Adrenal gland (tissue), 12 donors: ENCODE results near the gene USF1. TPM values are rescaled to one million over a fixed set of nuclear protein-coding genes. Genes with fewer than 3 reads are reported as not detected.

Experiments
- DNase-seq, 7 donors: peaks; one replicate each; pipeline ENCODE4 v3.0.0-alpha.2; 2019 to 2020
- H3K27ac ChIP-seq, 5 donors: fragments of 200-600 bp; sonication (generic) in 4 of 5; 1 replicate in 3 of 5; 2 replicates in 2 of 5; pipeline versions ENCODE4 v1.5.1 to v1.8.0; 2016 to 2020; ENCODE audit warnings: mild to moderate bottlenecking in 1 of 5
- H3K27me3 ChIP-seq: fragments of 200-600 bp; 2 replicates; pipeline ENCODE4 v1.8.0; 2021
- H3K36me3 ChIP-seq, 2 donors: fragments of 200-600 bp; replicated peaks in 1 of 2; 1 replicate in 1 of 2; 2 replicates in 1 of 2; pipeline versions ENCODE4 v1.5.1 to v1.8.0; 2018 to 2022
- H3K4me1 ChIP-seq, 2 donors: fragments of 200-600 bp; replicated peaks in 1 of 2; 1 replicate in 1 of 2; 2 replicates in 1 of 2; pipeline versions ENCODE4 v1.5.1 to v1.8.0; 2018 to 2021
- H3K4me3 ChIP-seq, 4 donors: fragments of 200-600 bp; sonication (generic) in 3 of 4; one replicate each; pipeline ENCODE4 v1.5.1; 2016 to 2018
- H3K9me3 ChIP-seq, 3 donors: fragments of 200-600 bp; sonication (generic) in 1 of 3; replicated peaks in 1 of 3; 1 replicate in 2 of 3; 2 replicates in 1 of 3; pipeline versions ENCODE4 v1.5.1 to v1.8.0; 2016 to 2021
- POLR2A ChIP-seq, 2 donors: fragments of 450-650 bp; IDR thresholded peaks; one replicate each; pipeline ENCODE4 v1.6.1; 2017; ENCODE audit warnings: antibody characterized with exemption in 2 of 2, mild to moderate bottlenecking in 2 of 2, moderate library complexity in 1 of 2
- WGBS, 4 donors: extraction: QIAGEN DNeasy Blood & Tissue Kit in 2 of 4; methylation state at CpG; one replicate each; pipeline versions ENCODE4 v1.1.5 to v1.1.7; 2013 to 2017; 5-methylcytosine and 5-hydroxymethylcytosine counted together
- intact Hi-C, 2 donors: fragments of 100-400 bp; cut with DNase I; formaldehyde crosslinking; loops; one replicate each; pipeline versions ENCODE4 v1.14.1 to v1.15.0; 2022 to 2023
- polyA plus RNA-seq, 3 donors: library from polyadenylated mRNA; stranded (reverse); fragments of 200-250 nt in 2 of 3; fragments of 350-450 nt in 1 of 3; fragmentation: Illumina TruSeq in 1 of 3; extraction: RNeasy Lipid Tissue Mini Kit (QIAGEN cat#74804) in 1 of 3; gene quantifications; one replicate each; pipeline ENCODE4 v1.2.3, GENCODE V29; 2013 to 2014
- total RNA-seq, 9 donors: library from RNA; depleted of rRNA in 4 of 9; stranded (reverse); fragments of >200 nt in 4 of 9; fragments of 120-200 nt in 1 of 9; fragmentation: NEBNext Ultra II Directional in 1 of 9; extraction: Animal tissue kit (Norgen Biotek cat#: 25700) in 1 of 9; gene quantifications; one replicate each; pipeline versions ENCODE4 v1.1.0 to v1.2.4, GENCODE V29; 2013 to 2023
- TF ChIP-seq, protein P1 (sequence below), 6 experiments: fragments of 450-650 bp in 4 of 6; fragments of 200-600 bp in 2 of 6; sonication (generic) in 1 of 6; IDR thresholded peaks; 1 replicate in 5 of 6; 2 replicates in 1 of 6; pipeline versions ENCODE4 v1.5.1 to v1.8.0; 2016 to 2021; ENCODE audit warnings: antibody characterized with exemption in 6 of 6, mild to moderate bottlenecking in 2 of 6, moderate library complexity in 1 of 6
- donor health status: healthy with polysubstance abuse.
- donor health status: Bipolar disorder and iron deficiency.
- donor health status: DM: yes; HTN: yes; CAD: no.
- donor health status: DM: no; HTN: no; CAD: no.
- donor health status: DM: no; HTN: no; CAD: no.
- donor health status: DM: yes; HTN: yes; CAD: no.

Gene USF1
- total and polyA plus RNA-seq, 12 donors, result 41.3 to 153 (median 63.7) TPM

GRCh38 chr1:161082483-161082882 lies 36.7 kb upstream of the USF1 start:
- TF ChIP-seq, protein P1, sequence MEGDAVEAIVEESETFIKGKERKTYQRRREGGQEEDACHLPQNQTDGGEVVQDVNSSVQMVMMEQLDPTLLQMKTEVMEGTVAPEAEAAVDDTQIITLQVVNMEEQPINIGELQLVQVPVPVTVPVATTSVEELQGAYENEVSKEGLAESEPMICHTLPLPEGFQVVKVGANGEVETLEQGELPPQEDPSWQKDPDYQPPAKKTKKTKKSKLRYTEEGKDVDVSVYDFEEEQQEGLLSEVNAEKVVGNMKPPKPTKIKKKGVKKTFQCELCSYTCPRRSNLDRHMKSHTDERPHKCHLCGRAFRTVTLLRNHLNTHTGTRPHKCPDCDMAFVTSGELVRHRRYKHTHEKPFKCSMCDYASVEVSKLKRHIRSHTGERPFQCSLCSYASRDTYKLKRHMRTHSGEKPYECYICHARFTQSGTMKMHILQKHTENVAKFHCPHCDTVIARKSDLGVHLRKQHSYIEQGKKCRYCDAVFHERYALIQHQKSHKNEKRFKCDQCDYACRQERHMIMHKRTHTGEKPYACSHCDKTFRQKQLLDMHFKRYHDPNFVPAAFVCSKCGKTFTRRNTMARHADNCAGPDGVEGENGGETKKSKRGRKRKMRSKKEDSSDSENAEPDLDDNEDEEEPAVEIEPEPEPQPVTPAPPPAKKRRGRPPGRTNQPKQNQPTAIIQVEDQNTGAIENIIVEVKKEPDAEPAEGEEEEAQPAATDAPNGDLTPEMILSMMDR (IDR thresholded peaks at IDR 0.05), result no peak
- TF ChIP-seq POLR2A (IDR thresholded peaks at IDR 0.05), result no peak
- 79 to 90% (median 85%) methylated on average over 2 of the region's 2 CpGs for WGBS, 4 donors
- Histone ChIP-seq H3K36me3 (no peaks in the 10 kb centered on the region), H3K4me1 (peaks cover 0 to 7% of the 10 kb centered on the region in 2 donors), H3K9me3 (no peaks in the 10 kb centered on the region), H3K27me3 (no peaks in the 10 kb centered on the region), H3K27ac (peak overlapping the region in 1 of 5 donors; percentile 49), H3K4me3 (no peak overlapping the region)
- no peak for DNase-seq
- intact Hi-C loops, result no loop called here

DNA sequence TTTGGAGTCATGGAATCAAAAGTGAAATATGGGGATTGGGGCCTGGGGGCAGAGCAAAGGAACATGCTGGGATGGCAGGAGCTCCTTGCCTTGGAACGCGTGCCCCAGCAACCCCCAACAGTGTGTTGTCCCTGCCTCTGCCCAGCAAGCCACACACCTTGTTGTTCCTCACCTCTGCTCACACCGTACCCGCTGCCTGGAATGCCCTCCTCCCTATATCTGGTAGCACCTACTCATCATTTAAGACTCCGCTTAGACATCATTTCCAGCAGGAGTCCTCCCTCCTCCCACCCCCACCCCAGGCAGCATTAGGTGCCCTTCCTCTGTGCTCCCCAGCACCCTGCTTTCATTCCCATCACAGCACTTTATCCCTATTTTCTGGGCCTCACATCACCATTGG lies 35.7 kb upstream of the USF1 start:
- Histone ChIP-seq H3K4me3 (no peak overlapping the region), H3K27ac (no peak overlapping the region), H3K9me3 (no peaks in the 10 kb centered on the region), H3K36me3 (no peaks in the 10 kb centered on the region), H3K4me1 (peaks cover 0 to 7% of the 10 kb centered on the region in 2 donors), H3K27me3 (no peaks in the 10 kb centered on the region)
- WGBS, 4 donors, result 73 to 78% (median 76%) methylated on average over 5 of the region's 5 CpGs
- TF ChIP-seq, protein P1 (IDR thresholded peaks at IDR 0.05), result no peak
- no peak for TF ChIP-seq POLR2A (IDR thresholded peaks at IDR 0.05)
- DNase-seq, result no peak
- intact Hi-C loops, result no loop called here

- no peaks in the 10 kb centered on the region for H3K36me3 ChIP-seq
- intact Hi-C loops, result no loop called here
- H3K27me3 ChIP-seq, result no peaks in the 10 kb centered on the region
- TF ChIP-seq, protein P1 (IDR thresholded peaks at IDR 0.05), result no peak
- no peak for TF ChIP-seq POLR2A (IDR thresholded peaks at IDR 0.05)
- peaks cover 0 to 7% of the 10 kb centered on the region in 2 donors for H3K4me1 ChIP-seq
- no peak overlapping the region for H3K4me3 ChIP-seq
- H3K9me3 ChIP-seq, result no peaks in the 10 kb centered on the region
- no peak overlapping the region for H3K27ac ChIP-seq
- no peak for DNase-seq
- WGBS, 4 donors, result 80 to 88% (median 83%) methylated on average over 5 of the region's 5 CpGs
These were observed 34.9 kb upstream of the USF1 start for GRCh38 chr1:161080441-161081405.

- intact Hi-C loops, result no loop called here
- WGBS, 4 donors, result 53 to 68% (median 57%) methylated on average over 16 to 41 of the region's 41 CpGs
- TF ChIP-seq, protein P1 (IDR thresholded peaks at IDR 0.05), result no peak
- TF ChIP-seq POLR2A (IDR thresholded peaks at IDR 0.05), result no peak
- Histone ChIP-seq H3K4me3 (no peak overlapping the region), H3K36me3 (no peaks in the 10 kb centered on the region), H3K9me3 (no peaks in the 10 kb centered on the region), H3K27ac (no peak overlapping the region), H3K27me3 (no peaks in the 10 kb centered on the region), H3K4me1 (peaks cover 0 to 7% of the 10 kb centered on the region in 2 donors)
- no peak for DNase-seq
These were observed 33.8 kb upstream of the USF1 start for GRCh38 chr1:161079436-161080110.
